A549 treated with ZK216348 at 1 μM for 4 hours (cell line): ENCODE measurements around the gene NSMCE3. TPM values are rescaled to one million over a fixed set of nuclear protein-coding genes. Genes with fewer than 3 reads are reported as not detected.

Experiments
- total RNA-seq: library from RNA; stranded (reverse); fragments of 200-300 nt; extraction: Qiagen RNA extraction; gene quantifications from 5 replicates; pipeline ENCODE4 v1.2.3, GENCODE V29; 2022; ENCODE audit warnings: low read depth

NSMCE3 gene
- 15.1 to 16.3 TPM (median 15.9 TPM) in 5 replicates for total RNA-seq

DNA sequence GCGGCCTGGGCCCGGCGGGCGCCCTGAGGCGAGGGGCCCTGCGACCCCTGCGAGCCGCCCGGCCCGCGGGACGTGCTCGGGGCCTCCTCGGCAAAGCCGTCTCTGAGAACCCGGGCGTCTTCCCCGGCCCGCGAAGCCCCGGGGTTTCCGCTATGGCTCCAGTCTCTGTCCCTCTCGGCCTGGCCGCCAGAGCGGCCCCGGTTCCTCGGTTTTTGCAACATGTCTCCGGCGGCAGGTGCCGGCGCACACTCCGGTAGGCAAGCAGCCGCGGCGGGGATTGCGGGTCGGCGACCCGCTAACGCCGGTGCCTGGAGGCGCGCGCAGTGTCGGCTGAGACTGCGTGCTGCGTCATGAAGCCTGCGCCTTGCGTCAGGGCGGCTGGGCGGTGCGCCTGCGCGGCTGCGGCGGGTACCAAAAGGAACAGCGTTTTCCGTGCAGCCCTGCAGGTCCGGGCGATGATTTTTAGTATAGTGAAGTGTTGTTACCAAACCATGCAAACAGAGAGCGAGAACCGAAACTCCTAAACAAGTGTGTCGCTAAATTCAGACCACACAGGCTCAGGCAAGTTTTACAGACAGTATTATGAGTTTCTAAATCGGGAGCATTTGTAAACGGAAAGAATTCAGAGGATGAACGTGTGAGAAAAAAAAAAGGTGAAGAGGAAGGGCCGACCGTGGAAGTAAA, at the start of gene NSMCE3:
Gene NSMCE3, minus strand, starts transcription at position 338 of the 684 bp plus-strand sequence. Its CDS starts 117 bp downstream, at position 221.

